Measurements from ENCODE around the gene AKT2.

Gene AKT2

GRCh38 chr19:40192758-40193586 lies 92.2 kb downstream of the AKT2 start:
- no peaks in the 10 kb centered on the region for H4K20me1 ChIP-seq (ENCODE audit: insufficient read depth, low read length)
- H3K4me2 ChIP-seq (ENCODE audit: low read length) = peak overlapping the region; percentile 81
- no peaks in the 10 kb centered on the region for H3K27me3 ChIP-seq (ENCODE audit: low read depth, low read length)
- no peak overlapping the region for H3K9ac ChIP-seq (ENCODE audit: low read length)
- peaks cover 10% of the 10 kb centered on the region for H3K36me3 ChIP-seq (replicated peaks; ENCODE audit: low read depth, low read length)
- H3K4me1 ChIP-seq (ENCODE audit: low read length) = peaks cover 15% of the 10 kb centered on the region
- no peak overlapping the region for H3K27ac ChIP-seq (ENCODE audit: low read length)
- H3K4me3 ChIP-seq (ENCODE audit: low read length) = peak overlapping the region; percentile 88
- TF ChIP-seq CTCF (IDR thresholded peaks at IDR 0.05; ENCODE audit: low read depth, low read length) (no peak), EZH2phosphoT487 (IDR thresholded peaks at IDR 0.05; ENCODE audit: low read depth) (no peak)
- no peaks in the 10 kb centered on the region for H3K9me3 ChIP-seq (ENCODE audit: insufficient read depth, low read length)
- H2AFZ ChIP-seq (ENCODE audit: low read depth, low read length) = no peak overlapping the region
- peaks cover 9% of the 10 kb centered on the region; the same call in 1 of the 2 replicates for H3K79me2 ChIP-seq (ENCODE audit: low read length)

- H3K4me3 ChIP-seq (ENCODE audit: low read length) = peak overlapping the region; percentile 88
- no peak overlapping the region for H3K27ac ChIP-seq (ENCODE audit: low read length)
- H3K9me3 ChIP-seq (ENCODE audit: insufficient read depth, low read length) = no peaks in the 10 kb centered on the region
- H4K20me1 ChIP-seq (ENCODE audit: insufficient read depth, low read length) = no peaks in the 10 kb centered on the region
- H3K4me2 ChIP-seq (ENCODE audit: low read length) = peak overlapping the region; percentile 81
- no peaks in the 10 kb centered on the region for H3K27me3 ChIP-seq (ENCODE audit: low read depth, low read length)
- H3K9ac ChIP-seq (ENCODE audit: low read length) = peak overlapping the region; percentile 70
- H3K79me2 ChIP-seq (ENCODE audit: low read length) = peaks cover 9% of the 10 kb centered on the region; the same call in 1 of the 2 replicates
- peaks cover 10% of the 10 kb centered on the region for H3K36me3 ChIP-seq (replicated peaks; ENCODE audit: low read depth, low read length)
- H2AFZ ChIP-seq (ENCODE audit: low read depth, low read length) = peak overlapping the region; percentile 29; the same call in 1 of the 2 replicates
- TF ChIP-seq EZH2phosphoT487 (IDR thresholded peaks at IDR 0.05; ENCODE audit: low read depth) (no peak), CTCF (IDR thresholded peaks at IDR 0.05; ENCODE audit: low read depth, low read length) (0 out of 2 replicates have a peak, but pooled peaks have one; percentile 15)
- peaks cover 15% of the 10 kb centered on the region for H3K4me1 ChIP-seq (ENCODE audit: low read length)
Observed at GRCh38 chr19:40191836-40192646, 93.1 kb downstream of the AKT2 start.

- H3K27me3 ChIP-seq (ENCODE audit: low read depth, low read length) = no peaks in the 10 kb centered on the region
- TF ChIP-seq EZH2phosphoT487 (IDR thresholded peaks at IDR 0.05; ENCODE audit: low read depth) = no peak
- TF ChIP-seq CTCF (IDR thresholded peaks at IDR 0.05; ENCODE audit: low read depth, low read length) = no peak
Observed at GRCh38 chr19:40190891-40191835, 94.0 kb downstream of the AKT2 start, which contains the start of gene MAP3K10. Gene MAP3K10, plus strand, starts transcription at chr19:40191426. Its CDS starts 606 bp downstream, at chr19:40192032.

More at GRCh38 chr19:40190891-40191835, 94.0 kb downstream of the AKT2 start, which contains the start of gene MAP3K10:
- Histone ChIP-seq H2AFZ (ENCODE audit: low read depth, low read length) (peak within 1 kb of the TSS; percentile 100), H3K4me3 (ENCODE audit: low read length) (peak within 1 kb of the TSS; percentile 88), H4K20me1 (ENCODE audit: insufficient read depth, low read length) (no peaks in the 10 kb centered on the region), H3K4me1 (ENCODE audit: low read length) (peaks cover 15% of the 10 kb centered on the region), H3K9me3 (ENCODE audit: insufficient read depth, low read length) (no peaks in the 10 kb centered on the region), H3K9ac (ENCODE audit: low read length) (peak within 1 kb of the TSS; percentile 93), H3K27ac (ENCODE audit: low read length) (peak within 1 kb of the TSS; percentile 83), H3K36me3 (replicated peaks; ENCODE audit: low read depth, low read length) (peaks cover 10% of the 10 kb centered on the region), H3K4me2 (ENCODE audit: low read length) (peak within 1 kb of the TSS; percentile 83), H3K79me2 (ENCODE audit: low read length) (peaks cover 9% of the 10 kb centered on the region; the same call in 1 of the 2 replicates)
